PC-3 (cell line): ENCODE data around the gene SNRNP25. TPM values are rescaled to one million over a fixed set of nuclear protein-coding genes. Genes with fewer than 3 reads are reported as not detected.

Experiments
- ATAC-seq: fragments of 200-7000 bp; cut with Tn5 transposase; 2 replicates; pipeline ENCODE4 v1.9.1; 2020; ENCODE audit warnings: mild to moderate bottlenecking, moderate library complexity
- BruUV-seq: library from RNA; stranded (reverse); fragments of 400-500 nt; replicated peaks from 2 replicates; lab custom pipeline; 2021; lab: Mats Ljungman, UMichigan
- CTCF ChIA-PET: fragments of 300-600 bp; sonication (Branson Sonifier 250); formaldehyde crosslinking; loops from one replicate; lab custom pipeline; 2022; ENCODE audit warnings: antibody characterized with exemption; lab: Charles Lee
- POLR2A ChIA-PET: fragments of 300-600 bp; sonication (Branson Sonifier 250); formaldehyde crosslinking; loops from one replicate; lab custom pipeline; 2022; ENCODE audit warnings: antibody characterized with exemption; ENCODE audit not compliant: unreplicated experiment; lab: Charles Lee
- DNase-seq: peaks from one replicate; pipeline ENCODE4 v3.0.0-alpha.2; 2015
- H2AFZ ChIP-seq: fragments of 300-600 bp; sonication (generic); 2 replicates; pipeline ENCODE4 v1.6.0; 2016; ENCODE audit warnings: antibody characterized with exemption, low read length
- H3F3A ChIP-seq: fragments of 300-600 bp; sonication (generic); one replicate; pipeline ENCODE4 v1.6.0; 2017; ENCODE audit warnings: antibody characterized with exemption, low read length, control low read depth, mild to moderate bottlenecking; ENCODE audit not compliant: unreplicated experiment
- H3K27ac ChIP-seq: fragments of 300-600 bp; sonication (generic); 2 replicates; pipeline ENCODE4 v1.5.1; 2016; ENCODE audit warnings: mild to moderate bottlenecking, low read length
- H3K27me3 ChIP-seq: fragments of 300-600 bp; sonication (generic); 2 replicates; pipeline ENCODE4 v1.6.1; 2016; ENCODE audit warnings: low read length, mixed read lengths
- H3K36me3 ChIP-seq: fragments of 300-600 bp; sonication (generic); 2 replicates; pipeline ENCODE4 v1.6.1; 2016; ENCODE audit warnings: low read depth, mixed run types, low read length, mixed read lengths
- H3K4me1 ChIP-seq: fragments of 300-600 bp; sonication (generic); 2 replicates; pipeline ENCODE4 v1.5.1; 2016; ENCODE audit warnings: low read length; ENCODE audit not compliant: insufficient read depth
- H3K4me2 ChIP-seq: fragments of 300-600 bp; sonication (generic); 2 replicates; pipeline ENCODE4 v1.6.0; 2016; ENCODE audit warnings: low read length
- H3K4me3 ChIP-seq: fragments of 300-600 bp; sonication (generic); 2 replicates; pipeline ENCODE4 v1.5.1; 2016; ENCODE audit warnings: mild to moderate bottlenecking, low read length, mixed read lengths
- H3K79me2 ChIP-seq: fragments of 300-600 bp; sonication (generic); 2 replicates; pipeline ENCODE4 v1.6.1; 2017; ENCODE audit warnings: low read length, mixed read lengths
- H3K9ac ChIP-seq: fragments of 300-600 bp; sonication (generic); 2 replicates; pipeline ENCODE4 v1.6.0; 2016; ENCODE audit warnings: mild to moderate bottlenecking, low read length
- H3K9me2 ChIP-seq: fragments of 300-600 bp; sonication (generic); replicated peaks from 2 replicates; pipeline ENCODE4 v1.6.1; 2016; ENCODE audit warnings: mixed run types, low read length, mixed read lengths
- H3K9me3 ChIP-seq: fragments of 300-600 bp; sonication (generic); 2 replicates; pipeline ENCODE4 v1.6.1; 2016; ENCODE audit warnings: low read length, mixed read lengths
- H4K20me1 ChIP-seq: fragments of 300-600 bp; sonication (generic); 2 replicates; pipeline ENCODE4 v1.6.1; 2016; ENCODE audit warnings: low read length, mixed read lengths
- EZH2 ChIP-seq: fragments of 300-600 bp; sonication (generic); IDR thresholded peaks from one replicate; pipeline ENCODE4 v1.6.1; 2017; ENCODE audit warnings: antibody characterized with exemption, mild to moderate bottlenecking, low read length; ENCODE audit not compliant: unreplicated experiment
- EZH2phosphoT487 ChIP-seq: fragments of 300-600 bp; sonication (generic); IDR thresholded peaks from 2 replicates; pipeline ENCODE4 v1.6.1; 2018; ENCODE audit warnings: mild to moderate bottlenecking, antibody characterized with exemption, low read length, borderline replicate concordance
- intact Hi-C: fragments of 100-400 bp; cut with micrococcal nuclease; formaldehyde crosslinking; loops from 2 replicates; pipeline ENCODE4 v1.9.0; 2023
- total RNA-seq: library from RNA; depleted of rRNA; stranded (reverse); fragments of >200 nt; gene quantifications from 2 replicates; pipeline ENCODE4 v1.2.3, GENCODE V29; 2014
- TF ChIP-seq, protein P1 (sequence below): fragments of 300-600 bp; sonication (generic); conservative IDR thresholded peaks from 2 replicates; pipeline ENCODE4 v1.5.1; 2017; ENCODE audit warnings: antibody characterized with exemption, low read depth, mild to moderate bottlenecking, low read length

The SNRNP25 gene
- total RNA-seq, 1 experiment from 2014 or later = 45.8 TPM

DNA sequence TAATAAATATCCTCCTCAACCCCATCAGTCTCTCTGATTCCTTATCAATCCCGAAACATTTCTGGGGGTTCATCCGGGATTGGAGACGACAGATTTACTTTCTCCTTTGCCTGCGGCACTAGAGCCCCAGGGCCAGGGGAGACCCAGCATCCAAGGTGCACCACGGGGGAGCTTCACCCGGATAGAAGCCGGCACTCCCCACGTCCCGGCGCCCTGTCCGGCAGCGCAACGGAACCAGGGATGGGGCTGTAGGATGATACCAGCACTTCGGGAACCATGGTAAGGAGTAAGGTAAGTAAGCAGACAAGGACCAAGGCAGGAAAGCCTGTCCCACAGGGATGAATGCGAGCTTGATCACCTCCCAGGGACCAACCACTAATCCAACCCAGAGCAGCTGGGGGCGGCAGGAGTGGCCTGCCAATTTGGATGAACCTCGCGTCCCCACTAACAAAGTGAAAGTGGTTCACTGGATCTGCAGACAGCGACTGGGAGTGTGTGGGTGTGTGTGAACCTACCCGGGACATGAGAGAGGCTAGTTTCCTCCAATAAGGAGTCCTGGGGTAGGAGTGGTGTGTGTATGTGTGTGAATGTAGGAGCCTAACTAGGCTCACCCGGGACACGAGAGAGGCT is 12.1 kb upstream of the SNRNP25 start:
- Histone ChIP-seq H3K27ac (no peak overlapping the region), H3F3A (no peaks in the 10 kb centered on the region), H3K4me3 (no peak overlapping the region), H3K4me2 (no peak overlapping the region), H3K9me2 (no peaks in the 10 kb centered on the region), H2AFZ (no peak overlapping the region), H3K9me3 (no peaks in the 10 kb centered on the region), H3K9ac (no peak overlapping the region), H3K27me3 (no peaks in the 10 kb centered on the region), H3K79me2 (no peaks in the 10 kb centered on the region), H3K36me3 (peaks cover 3% of the 10 kb centered on the region), H4K20me1 (no peaks in the 10 kb centered on the region), H3K4me1 (peaks cover 9% of the 10 kb centered on the region)
- ATAC-seq (no peak), DNase-seq (no peak)
- POLR2A ChIA-PET = no interaction called here
- no TSS peak for BruUV-seq
- CTCF ChIA-PET = no interaction called here
- intact Hi-C loops = no loop called here
- TF ChIP-seq EZH2phosphoT487 (no peak), EZH2 (no peak)

DNA sequence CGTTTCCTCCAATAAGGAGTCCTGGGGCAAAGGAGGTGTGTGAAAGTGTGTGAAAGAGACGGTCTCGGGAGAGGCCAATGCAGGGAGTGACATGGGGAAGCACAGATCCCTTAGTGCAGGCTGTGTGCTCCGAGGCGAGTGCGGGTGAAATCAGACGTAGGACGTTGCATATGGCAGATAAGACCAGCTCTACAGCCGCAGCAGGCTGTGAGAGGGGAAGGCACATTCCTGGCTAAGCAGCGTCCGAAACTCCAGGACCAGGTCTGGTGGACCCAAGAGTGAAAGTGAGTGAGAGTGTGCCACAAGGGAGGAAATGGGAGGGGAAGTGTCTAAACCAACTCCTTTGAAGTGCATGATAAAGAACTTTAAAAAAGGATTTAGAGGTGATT is 11.6 kb upstream of the SNRNP25 start:
- ChIA-PET POLR2A (no interaction called here), CTCF (no interaction called here)
- no peak overlapping the region for H3K4me2 ChIP-seq
- H3K9me3 ChIP-seq = no peaks in the 10 kb centered on the region
- no peaks in the 10 kb centered on the region for H3K27me3 ChIP-seq
- H3K79me2 ChIP-seq = no peaks in the 10 kb centered on the region
- no peaks in the 10 kb centered on the region for H3K9me2 ChIP-seq
- ATAC-seq = no peak
- no peak overlapping the region for H3K9ac ChIP-seq
- no peak overlapping the region for H3K4me3 ChIP-seq
- no peak for DNase-seq
- no peaks in the 10 kb centered on the region for H4K20me1 ChIP-seq
- H3K36me3 ChIP-seq = peaks cover 5% of the 10 kb centered on the region
- H3K27ac ChIP-seq = no peak overlapping the region
- intact Hi-C loops = no loop called here
- H3K4me1 ChIP-seq = peaks cover 9% of the 10 kb centered on the region
- no peak overlapping the region for H2AFZ ChIP-seq
- H3F3A ChIP-seq = no peaks in the 10 kb centered on the region
- no TSS peak for BruUV-seq
- TF ChIP-seq EZH2phosphoT487 (no peak), EZH2 (no peak)

DNA sequence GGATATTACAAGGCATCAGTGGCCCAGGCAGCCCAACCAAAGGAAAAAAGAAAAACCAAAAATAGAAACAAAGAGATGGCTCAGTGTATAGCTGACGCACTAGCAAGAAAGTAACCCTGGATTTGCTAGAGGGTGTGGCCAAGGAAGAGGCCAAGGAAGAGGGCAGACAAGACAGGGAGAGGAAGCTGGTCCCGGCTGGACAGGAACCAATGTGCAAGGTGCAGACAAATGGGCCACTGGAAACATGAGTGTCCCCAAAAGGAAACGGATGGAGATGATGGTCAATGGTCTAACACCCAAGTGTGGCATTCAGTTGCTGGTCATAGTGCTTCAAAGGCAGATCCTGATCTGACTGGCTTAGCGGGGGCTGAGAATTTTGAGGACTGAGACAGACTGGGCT is 10.9 kb upstream of the SNRNP25 start:
- H3K9ac ChIP-seq = no peak overlapping the region
- no peaks in the 10 kb centered on the region for H3F3A ChIP-seq
- no TSS peak for BruUV-seq
- H2AFZ ChIP-seq = no peak overlapping the region
- ATAC-seq (no peak), DNase-seq (no peak)
- no peaks in the 10 kb centered on the region for H3K9me3 ChIP-seq
- intact Hi-C loops = no loop called here
- ChIA-PET POLR2A (no interaction called here), CTCF (no interaction called here)
- no peak overlapping the region for H3K4me3 ChIP-seq
- TF ChIP-seq, protein P1, sequence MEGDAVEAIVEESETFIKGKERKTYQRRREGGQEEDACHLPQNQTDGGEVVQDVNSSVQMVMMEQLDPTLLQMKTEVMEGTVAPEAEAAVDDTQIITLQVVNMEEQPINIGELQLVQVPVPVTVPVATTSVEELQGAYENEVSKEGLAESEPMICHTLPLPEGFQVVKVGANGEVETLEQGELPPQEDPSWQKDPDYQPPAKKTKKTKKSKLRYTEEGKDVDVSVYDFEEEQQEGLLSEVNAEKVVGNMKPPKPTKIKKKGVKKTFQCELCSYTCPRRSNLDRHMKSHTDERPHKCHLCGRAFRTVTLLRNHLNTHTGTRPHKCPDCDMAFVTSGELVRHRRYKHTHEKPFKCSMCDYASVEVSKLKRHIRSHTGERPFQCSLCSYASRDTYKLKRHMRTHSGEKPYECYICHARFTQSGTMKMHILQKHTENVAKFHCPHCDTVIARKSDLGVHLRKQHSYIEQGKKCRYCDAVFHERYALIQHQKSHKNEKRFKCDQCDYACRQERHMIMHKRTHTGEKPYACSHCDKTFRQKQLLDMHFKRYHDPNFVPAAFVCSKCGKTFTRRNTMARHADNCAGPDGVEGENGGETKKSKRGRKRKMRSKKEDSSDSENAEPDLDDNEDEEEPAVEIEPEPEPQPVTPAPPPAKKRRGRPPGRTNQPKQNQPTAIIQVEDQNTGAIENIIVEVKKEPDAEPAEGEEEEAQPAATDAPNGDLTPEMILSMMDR = no peak
- H3K79me2 ChIP-seq = no peaks in the 10 kb centered on the region
- no peak overlapping the region for H3K4me2 ChIP-seq
- no peaks in the 10 kb centered on the region for H3K27me3 ChIP-seq
- peaks cover 8% of the 10 kb centered on the region for H3K36me3 ChIP-seq
- peaks cover 9% of the 10 kb centered on the region for H3K4me1 ChIP-seq
- no peak overlapping the region for H3K27ac ChIP-seq
- no peaks in the 10 kb centered on the region for H4K20me1 ChIP-seq
- no peaks in the 10 kb centered on the region for H3K9me2 ChIP-seq
